CD4-positive, alpha-beta T cell treated with Interferon gamma for 1 hour (primary cell): Measurements from ENCODE around the gene ENTPD8.
A peak's percentile ranks its signal among the peaks of the same experiment; 100 is the strongest.

Source experiments
- DNase-seq: peaks from one replicate; pipeline ENCODE4 v3.0.0-alpha.2; 2020

ENTPD8 gene

GRCh38 chr9:137445930-137446431 is 4.8 kb upstream of the ENTPD8 start:
- DNase-seq: no peak

DNA sequence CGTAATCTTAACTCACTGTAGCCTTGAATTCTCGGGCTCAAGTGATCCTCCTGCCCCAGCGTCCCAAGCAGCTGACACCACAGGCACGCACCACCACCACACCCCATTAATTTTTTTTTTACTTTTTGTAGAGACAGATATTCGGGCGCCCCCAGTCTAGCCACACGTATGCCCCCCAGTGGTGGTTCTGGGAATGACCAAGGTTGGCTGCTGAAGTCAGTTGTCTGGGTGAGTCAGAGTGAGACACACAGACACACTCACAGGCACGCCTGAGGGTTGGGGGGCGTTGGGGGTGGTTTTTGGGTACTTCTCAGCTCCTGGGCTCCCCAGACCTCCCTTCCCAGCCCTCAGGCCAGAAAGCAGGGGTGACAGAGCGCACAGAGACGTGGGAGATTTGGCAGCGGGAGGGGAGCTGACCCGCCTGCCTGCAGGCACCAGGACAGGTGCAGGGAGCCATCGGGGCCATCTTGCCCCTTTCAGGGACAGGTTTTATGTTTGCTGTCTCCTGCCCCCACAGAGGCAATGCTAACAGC is 4.2 kb upstream of the ENTPD8 start:
- peak; percentile 83 for DNase-seq

GRCh38 chr9:137444106-137444790 is 3.1 kb upstream of the ENTPD8 start:
- DNase-seq: no peak

- DNase-seq: no peak
Observed at GRCh38 chr9:137441935-137442321, 771 bp upstream of the ENTPD8 start.

- DNase-seq: no peak
Observed at GRCh38 chr9:137439158-137439714, 1.9 kb downstream of the ENTPD8 start.

- DNase-seq: no peak
Observed at GRCh38 chr9:137438591-137439157, 2.5 kb downstream of the ENTPD8 start.

DNA sequence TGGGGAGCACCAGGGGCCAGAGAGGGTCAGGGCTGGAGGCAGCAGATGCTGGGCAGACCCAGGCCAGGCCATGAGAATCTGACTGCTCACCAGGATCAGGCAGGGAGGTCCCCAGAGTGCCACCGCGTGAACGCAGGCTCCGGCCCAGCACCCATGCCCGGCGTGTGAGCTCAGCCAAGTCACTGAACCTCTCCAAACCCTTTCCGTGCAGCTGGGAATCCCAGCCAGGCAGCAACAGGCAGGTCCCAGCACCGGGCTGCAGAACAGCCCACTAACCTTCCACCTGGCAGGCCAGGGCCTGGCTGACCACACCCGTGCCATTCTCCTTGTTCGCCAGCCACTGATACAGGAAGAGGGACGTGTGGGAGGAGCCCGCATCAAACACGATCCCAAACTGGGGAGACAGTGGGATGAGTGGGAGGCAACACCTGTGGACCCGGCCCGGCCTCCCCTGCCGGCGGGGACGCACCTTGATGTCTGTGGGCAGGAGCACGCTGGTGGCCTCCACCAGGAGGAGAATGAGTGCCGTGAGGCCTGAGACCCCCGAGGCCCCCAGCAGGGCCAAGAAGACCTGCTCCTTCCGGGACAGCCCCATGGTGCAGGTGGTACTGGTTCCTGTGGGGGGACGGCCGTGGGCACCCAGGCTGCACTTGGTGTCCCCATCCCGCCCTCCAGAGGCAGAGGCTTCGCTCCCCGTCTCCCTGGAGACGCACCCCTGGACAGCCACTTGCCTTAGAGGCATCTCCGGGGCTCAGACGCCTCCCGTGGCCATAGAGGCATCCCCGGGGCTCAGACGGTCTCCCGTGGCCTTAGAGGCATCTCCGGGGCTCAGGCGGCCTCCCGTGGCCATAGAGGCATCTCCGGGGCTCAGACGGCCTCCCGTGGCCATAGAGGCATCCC is 3.2 kb downstream of the ENTPD8 start:
- DNase-seq: no peak

DNA sequence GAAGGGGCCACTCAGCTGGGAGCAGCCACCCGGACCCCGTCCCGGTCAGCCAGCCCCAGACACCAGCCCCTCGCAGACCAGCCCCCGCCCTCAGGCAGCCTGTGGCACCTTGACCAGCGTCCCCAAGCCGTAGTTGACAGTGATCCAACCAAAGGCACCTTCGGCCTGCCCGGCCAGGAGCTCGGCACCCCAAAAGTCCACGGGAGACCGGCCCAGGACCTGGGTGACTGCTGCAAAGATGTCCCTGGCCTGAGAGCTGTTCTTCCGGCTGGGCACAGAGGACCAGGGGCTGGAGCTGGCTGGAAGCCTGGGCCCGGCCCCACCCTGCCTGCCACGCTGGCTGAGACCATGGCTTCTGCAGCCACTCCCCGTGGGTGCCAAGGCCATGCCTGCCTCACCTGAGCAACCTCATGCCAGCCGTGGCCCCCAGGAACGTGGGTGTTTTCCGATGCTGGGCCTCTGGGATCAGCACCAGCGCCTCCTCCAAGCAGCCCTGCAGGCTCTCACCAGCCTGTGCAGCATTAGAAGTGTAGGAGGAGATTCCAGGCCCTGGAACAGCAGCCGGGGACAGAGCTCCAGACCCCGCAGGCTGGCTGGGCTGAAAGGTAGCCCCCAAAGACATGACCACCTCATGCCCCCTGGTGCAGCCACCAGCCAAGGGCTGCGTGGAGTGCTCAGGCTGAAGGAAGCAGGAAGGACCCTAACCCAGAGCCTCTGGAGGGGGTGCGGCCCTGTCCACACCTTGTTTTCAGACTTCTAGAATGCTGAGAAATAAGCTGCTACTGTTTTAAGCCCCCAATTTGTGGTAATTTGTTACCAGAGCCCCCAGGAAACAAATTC is 4.2 kb downstream of the ENTPD8 start:
- DNase-seq: no peak

DNA sequence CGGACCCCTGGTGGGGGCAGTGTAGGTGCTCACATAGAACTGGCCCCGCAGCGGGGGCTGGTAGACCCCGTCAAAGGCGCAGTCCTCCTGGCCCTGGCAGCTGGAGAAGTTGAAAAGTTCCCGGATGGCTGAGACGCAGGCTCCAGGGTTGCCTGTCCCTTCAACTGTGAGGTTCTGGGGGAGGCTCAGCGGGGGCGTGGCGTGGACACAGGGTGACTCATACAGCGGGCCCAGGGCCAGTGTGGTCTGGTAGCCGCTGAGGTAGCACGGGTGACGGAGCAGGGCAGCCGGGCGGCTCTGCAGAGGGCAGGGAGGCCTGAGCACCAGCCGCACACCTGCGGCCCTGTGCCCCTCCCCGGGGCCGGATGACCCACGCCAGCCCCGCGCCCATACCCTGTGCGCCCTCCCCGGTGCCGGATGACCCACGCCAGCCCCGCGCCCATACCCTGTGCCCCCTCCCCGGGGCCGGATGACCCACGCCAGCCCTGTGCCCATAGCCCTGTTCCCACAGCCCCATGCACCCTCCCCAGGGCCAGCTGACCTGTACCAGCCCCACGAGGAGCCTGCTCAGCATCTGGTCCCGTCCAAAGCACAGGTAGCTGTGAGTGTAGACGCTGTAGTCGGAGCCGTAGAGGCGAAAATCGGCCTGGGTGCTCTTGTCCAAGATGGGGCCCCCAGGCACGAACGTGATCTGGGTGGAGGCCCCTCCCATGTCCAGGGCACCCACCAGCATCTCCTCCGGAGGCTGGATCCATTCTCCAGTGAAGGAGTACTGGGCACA is 5.0 kb downstream of the ENTPD8 start:
- no peak for DNase-seq

DNA sequence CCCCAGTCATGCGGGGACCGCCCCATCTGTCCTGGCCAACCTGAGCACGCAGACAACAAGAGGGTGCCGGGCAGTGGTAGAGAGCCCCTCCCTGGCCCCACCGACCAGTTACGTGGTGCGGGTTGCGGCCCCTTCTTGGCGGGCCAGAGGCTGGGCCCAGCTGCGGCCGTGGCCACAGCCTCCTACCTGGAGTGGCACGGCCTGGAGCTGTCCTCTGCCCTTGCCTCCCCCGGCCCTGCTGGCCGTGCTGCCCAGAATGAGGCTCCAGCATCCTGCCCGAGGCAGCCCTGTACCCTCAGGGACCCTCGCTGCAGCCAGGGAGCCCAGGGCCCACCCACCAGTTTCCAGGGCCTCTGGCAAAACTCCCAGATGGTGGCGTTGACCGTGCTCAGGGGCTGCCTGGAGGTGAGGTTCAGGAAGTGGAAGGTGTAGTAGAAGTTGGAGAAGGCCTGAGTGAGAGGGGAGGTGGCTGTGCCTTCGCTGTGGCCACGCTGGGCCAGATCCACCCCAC is 5.7 kb downstream of the ENTPD8 start:
- no peak for DNase-seq

- DNase-seq: no peak
Observed at GRCh38 chr9:137434498-137435380, 6.4 kb downstream of the ENTPD8 start.

GRCh38 chr9:137433916-137434431 is 7.2 kb downstream of the ENTPD8 start:
- DNase-seq: no peak

DNA sequence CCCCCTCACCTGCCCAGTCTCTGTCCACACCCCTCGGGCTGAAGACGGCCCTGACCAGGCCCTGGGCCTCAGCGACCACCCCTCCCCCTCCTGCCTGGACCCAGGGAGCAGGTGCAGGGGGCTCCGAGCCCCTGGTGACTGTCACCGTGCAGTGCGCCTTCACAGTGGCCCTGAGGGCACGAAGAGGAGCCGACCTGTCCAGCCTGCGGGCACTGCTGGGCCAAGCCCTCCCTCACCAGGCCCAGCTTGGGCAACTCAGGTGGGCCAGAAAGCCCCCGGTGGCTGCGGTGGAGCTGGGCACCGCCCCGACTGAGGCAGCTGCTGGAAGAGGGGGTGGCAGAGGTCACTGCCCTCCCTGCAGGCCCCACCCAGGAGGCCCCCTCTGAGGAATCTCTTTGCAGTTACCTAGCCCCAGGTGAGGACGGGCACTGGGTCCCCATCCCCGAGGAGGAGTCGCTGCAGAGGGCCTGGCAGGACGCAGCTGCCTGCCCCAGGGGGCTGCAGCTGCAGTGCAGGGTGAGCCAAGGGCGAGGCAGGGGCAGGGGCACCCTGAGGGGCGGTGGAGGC is 7.7 kb downstream of the ENTPD8 start:
- DNase-seq: no peak

DNA sequence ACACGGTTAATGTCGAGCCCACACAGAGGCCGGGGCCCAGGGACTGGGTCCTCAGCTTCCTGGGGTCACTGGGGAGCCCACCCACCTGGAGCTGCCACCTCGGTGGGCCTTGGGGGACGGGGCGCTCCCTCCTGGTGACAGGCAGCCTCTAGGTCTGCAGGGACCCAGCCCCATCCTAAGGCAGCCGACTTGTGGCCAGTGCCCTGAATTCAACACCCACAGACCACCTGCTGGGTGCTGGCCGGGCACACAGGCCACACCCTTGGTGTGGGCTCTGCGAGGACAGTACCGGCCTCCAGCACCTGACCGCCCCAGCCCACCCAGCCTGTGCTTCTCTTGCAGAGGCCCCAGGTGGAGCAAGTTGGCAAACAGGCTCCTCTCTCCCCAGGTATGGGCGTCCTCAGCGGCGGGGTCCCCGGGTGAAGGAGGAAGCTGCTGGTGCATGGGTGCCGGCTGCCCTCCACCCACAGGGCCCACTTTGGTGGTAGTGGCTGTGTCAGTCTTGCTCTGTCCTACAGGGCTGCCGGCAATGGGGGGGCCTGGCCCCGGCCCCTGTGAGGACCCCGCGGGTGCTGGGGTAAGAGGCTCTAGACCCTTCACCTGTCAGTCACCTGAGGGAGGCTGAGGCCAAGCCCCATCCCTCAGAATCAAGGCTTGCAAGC is 8.3 kb downstream of the ENTPD8 start:
- no peak for DNase-seq

DNA sequence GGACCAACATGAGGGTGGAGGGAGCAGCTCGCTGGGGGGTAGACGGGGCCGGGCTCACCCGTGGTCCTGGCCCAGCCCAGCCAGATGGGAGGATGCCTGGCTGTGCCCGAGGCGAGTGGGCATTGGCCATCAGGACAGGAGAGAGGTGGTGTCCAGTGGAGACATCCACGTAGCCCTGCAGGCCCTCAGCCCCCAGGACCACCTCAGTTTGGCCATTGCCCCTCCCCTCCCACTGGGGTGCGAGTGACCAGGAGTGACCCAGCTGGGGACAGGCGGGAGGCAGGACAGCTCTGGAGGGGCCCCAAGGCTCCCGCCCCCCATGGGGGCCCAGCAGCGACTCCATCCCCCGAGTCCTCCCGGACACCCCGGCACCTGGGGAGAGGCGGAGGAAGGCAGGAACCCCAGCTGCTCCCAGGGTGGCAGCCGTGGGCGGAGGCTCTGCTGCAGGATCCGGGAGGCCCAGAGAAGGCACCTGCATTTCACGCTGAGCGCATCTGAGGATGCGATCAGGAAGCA is 9.7 kb downstream of the ENTPD8 start:
- DNase-seq: no peak

GRCh38 chr9:137430723-137431415 is 10.3 kb downstream of the ENTPD8 start:
- DNase-seq: no peak

DNA sequence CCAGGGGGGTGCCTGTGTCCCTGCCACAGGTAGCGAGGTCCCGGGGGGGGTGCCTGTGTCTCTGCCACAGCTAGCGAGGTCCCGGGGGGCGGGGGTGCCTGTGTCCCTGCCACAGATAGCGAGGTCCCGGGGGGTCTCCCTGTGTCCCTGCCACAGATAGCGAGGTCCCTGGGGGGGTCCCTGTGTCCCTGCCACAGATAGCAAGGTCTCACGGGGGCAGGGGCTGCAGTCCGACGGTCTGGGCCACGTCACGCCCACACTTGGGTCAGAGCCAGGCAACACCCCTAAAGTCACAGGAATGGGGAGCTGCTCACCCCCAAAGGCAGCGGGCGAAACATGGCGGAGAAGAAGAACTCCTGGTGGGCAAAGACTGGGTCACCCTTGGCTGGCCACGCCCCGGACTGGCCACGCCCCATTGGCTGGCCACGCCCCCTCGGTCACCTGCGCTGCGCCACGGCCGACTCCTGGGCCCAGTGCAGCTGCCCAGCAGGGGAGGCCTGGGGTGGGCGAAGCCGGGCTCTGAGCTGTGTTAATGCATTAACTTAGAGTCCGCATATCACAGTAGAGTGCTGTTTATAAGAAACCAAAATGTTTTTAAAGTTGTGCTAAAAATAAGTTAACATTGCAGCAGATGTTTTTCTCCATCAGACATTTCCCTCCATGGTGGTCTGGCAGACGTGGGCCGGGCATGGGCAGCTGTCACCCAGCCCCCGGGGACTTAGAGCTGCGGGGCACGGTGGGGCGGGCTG is 11.0 kb downstream of the ENTPD8 start:
- no peak for DNase-seq
